Adrenal gland (tissue), 12 donors: Measurements from ENCODE around the gene CBY2. TPM values are rescaled to one million over a fixed set of nuclear protein-coding genes. Genes with fewer than 3 reads are reported as not detected.

Experiments used
- DNase-seq, 7 donors: peaks; one replicate each; pipeline ENCODE4 v3.0.0-alpha.2; 2019 to 2020
- H3K27ac ChIP-seq, 5 donors: fragments of 200-600 bp; sonication (generic) in 4 of 5; 1 replicate in 3 of 5; 2 replicates in 2 of 5; pipeline versions ENCODE4 v1.5.1 to v1.8.0; 2016 to 2020; ENCODE audit warnings: mild to moderate bottlenecking in 1 of 5
- H3K27me3 ChIP-seq: fragments of 200-600 bp; 2 replicates; pipeline ENCODE4 v1.8.0; 2021
- H3K36me3 ChIP-seq, 2 donors: fragments of 200-600 bp; replicated peaks in 1 of 2; 1 replicate in 1 of 2; 2 replicates in 1 of 2; pipeline versions ENCODE4 v1.5.1 to v1.8.0; 2018 to 2022
- H3K4me1 ChIP-seq, 2 donors: fragments of 200-600 bp; replicated peaks in 1 of 2; 1 replicate in 1 of 2; 2 replicates in 1 of 2; pipeline versions ENCODE4 v1.5.1 to v1.8.0; 2018 to 2021
- H3K4me3 ChIP-seq, 4 donors: fragments of 200-600 bp; sonication (generic) in 3 of 4; one replicate each; pipeline ENCODE4 v1.5.1; 2016 to 2018
- H3K9me3 ChIP-seq, 3 donors: fragments of 200-600 bp; sonication (generic) in 1 of 3; replicated peaks in 1 of 3; 1 replicate in 2 of 3; 2 replicates in 1 of 3; pipeline versions ENCODE4 v1.5.1 to v1.8.0; 2016 to 2021
- CTCF ChIP-seq, 6 experiments: fragments of 450-650 bp in 4 of 6; fragments of 200-600 bp in 2 of 6; sonication (generic) in 1 of 6; IDR thresholded peaks; 1 replicate in 5 of 6; 2 replicates in 1 of 6; pipeline versions ENCODE4 v1.5.1 to v1.8.0; 2016 to 2021; ENCODE audit warnings: antibody characterized with exemption in 6 of 6, mild to moderate bottlenecking in 2 of 6, moderate library complexity in 1 of 6
- POLR2A ChIP-seq, 2 donors: fragments of 450-650 bp; IDR thresholded peaks; one replicate each; pipeline ENCODE4 v1.6.1; 2017; ENCODE audit warnings: antibody characterized with exemption in 2 of 2, mild to moderate bottlenecking in 2 of 2, moderate library complexity in 1 of 2
- WGBS, 4 donors: extraction: QIAGEN DNeasy Blood & Tissue Kit in 2 of 4; methylation state at CpG; one replicate each; pipeline versions ENCODE4 v1.1.5 to v1.1.7; 2013 to 2017; 5-methylcytosine and 5-hydroxymethylcytosine counted together
- intact Hi-C, 2 donors: fragments of 100-400 bp; cut with DNase I; formaldehyde crosslinking; loops; one replicate each; pipeline versions ENCODE4 v1.14.1 to v1.15.0; 2022 to 2023
- polyA plus RNA-seq, 3 donors: library from polyadenylated mRNA; stranded (reverse); fragments of 200-250 nt in 2 of 3; fragments of 350-450 nt in 1 of 3; fragmentation: Illumina TruSeq in 1 of 3; extraction: RNeasy Lipid Tissue Mini Kit (QIAGEN cat#74804) in 1 of 3; gene quantifications; one replicate each; pipeline ENCODE4 v1.2.3, GENCODE V29; 2013 to 2014
- total RNA-seq, 9 donors: library from RNA; depleted of rRNA in 4 of 9; stranded (reverse); fragments of >200 nt in 4 of 9; fragments of 120-200 nt in 1 of 9; fragmentation: NEBNext Ultra II Directional in 1 of 9; extraction: Animal tissue kit (Norgen Biotek cat#: 25700) in 1 of 9; gene quantifications; one replicate each; pipeline versions ENCODE4 v1.1.0 to v1.2.4, GENCODE V29; 2013 to 2023
- donor health status: healthy with polysubstance abuse.
- donor health status: Bipolar disorder and iron deficiency.
- donor health status: DM: yes; HTN: yes; CAD: no.
- donor health status: DM: no; HTN: no; CAD: no.
- donor health status: DM: no; HTN: no; CAD: no.
- donor health status: DM: yes; HTN: yes; CAD: no.

The CBY2 gene
- total and polyA plus RNA-seq, 12 donors = not detected

- H3K4me1 ChIP-seq = no peaks in the 10 kb centered on the region
- no peaks in the 10 kb centered on the region for H3K9me3 ChIP-seq
- 67 to 75% (median 70%) methylated on average over 2 of the region's 2 CpGs for WGBS, 4 donors
- no peaks in the 10 kb centered on the region for H3K36me3 ChIP-seq
- no peak overlapping the region for H3K4me3 ChIP-seq
- no peak for TF ChIP-seq POLR2A (IDR thresholded peaks at IDR 0.05)
- no peak for TF ChIP-seq CTCF (IDR thresholded peaks at IDR 0.05)
- no peak for DNase-seq
- H3K27ac ChIP-seq = no peak overlapping the region
- intact Hi-C loops = no loop called here
- no peaks in the 10 kb centered on the region for H3K27me3 ChIP-seq
These were observed 21.7 kb downstream of the CBY2 start for GRCh38 chr13:45723798-45724197.

GRCh38 chr13:45728759-45729158 is 26.6 kb downstream of the CBY2 start:
- TF ChIP-seq CTCF (IDR thresholded peaks at IDR 0.05) = no peak
- WGBS, 4 donors = 70 to 86% (median 75%) methylated on average over 6 of the region's 6 CpGs
- Histone ChIP-seq H3K4me1 (no peaks in the 10 kb centered on the region), H3K9me3 (no peaks in the 10 kb centered on the region), H3K27ac (no peak overlapping the region), H3K36me3 (no peaks in the 10 kb centered on the region), H3K27me3 (no peaks in the 10 kb centered on the region), H3K4me3 (no peak overlapping the region)
- intact Hi-C loops = no loop called here
- no peak for DNase-seq

- Histone ChIP-seq H3K36me3 (no peaks in the 10 kb centered on the region), H3K9me3 (no peaks in the 10 kb centered on the region), H3K4me3 (no peak overlapping the region), H3K4me1 (no peaks in the 10 kb centered on the region), H3K27ac (no peak overlapping the region), H3K27me3 (no peaks in the 10 kb centered on the region)
- intact Hi-C loops = no loop called here
- DNase-seq = no peak
- WGBS, 4 donors = 84 to 91% (median 88%) methylated on average over 3 of the region's 3 CpGs
- TF ChIP-seq CTCF (IDR thresholded peaks at IDR 0.05) = no peak
- TF ChIP-seq POLR2A (IDR thresholded peaks at IDR 0.05) = no peak
These were observed 29.3 kb downstream of the CBY2 start for GRCh38 chr13:45731455-45731854.

GRCh38 chr13:45732916-45733315 is 30.8 kb downstream of the CBY2 start:
- no peaks in the 10 kb centered on the region for H3K36me3 ChIP-seq
- no peaks in the 10 kb centered on the region for H3K9me3 ChIP-seq
- DNase-seq = no peak
- 47 to 62% (median 56%) methylated on average over 5 of the region's 5 CpGs for WGBS, 4 donors
- no peak overlapping the region for H3K4me3 ChIP-seq
- intact Hi-C loops = no loop called here
- TF ChIP-seq POLR2A (IDR thresholded peaks at IDR 0.05) (no peak), CTCF (IDR thresholded peaks at IDR 0.05) (no peak)
- no peaks in the 10 kb centered on the region for H3K4me1 ChIP-seq
- no peaks in the 10 kb centered on the region for H3K27me3 ChIP-seq
- H3K27ac ChIP-seq = no peak overlapping the region
